HG02884 (cell line): Measurements from ENCODE around the gene ZCWPW1.
"Not testable (repeated sequence)": the region's sequence is repeated elsewhere in the genome, so short reads cannot be mapped to it uniquely, and the experiment has no call there.

Experiments used
- ATAC-seq: cut with Tn5 transposase; IDR thresholded peaks from one replicate; pipeline ENCODE4 v1.9.1; 2021; ENCODE audit warnings: mild to moderate bottlenecking, moderate library complexity; ENCODE audit not compliant: unreplicated experiment

Gene ZCWPW1

DNA sequence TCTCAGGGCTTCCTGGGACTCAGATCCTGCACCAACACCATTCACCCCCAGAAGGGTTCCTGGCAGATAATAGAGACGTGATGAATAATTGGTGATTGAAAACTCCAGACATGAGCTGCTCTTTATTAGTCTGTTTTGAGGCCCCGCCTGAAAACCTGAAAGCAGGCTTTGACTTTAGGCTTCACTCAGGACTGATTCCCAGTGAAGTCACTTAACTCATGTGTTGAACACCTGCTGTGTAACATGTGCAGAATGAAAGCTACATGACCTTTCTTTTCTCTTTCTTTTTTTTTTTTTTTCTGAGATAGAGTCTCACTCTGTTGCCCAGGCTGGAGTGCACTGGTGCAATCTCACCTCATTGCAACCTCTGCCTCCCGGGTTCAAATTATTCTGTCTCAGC is 26.7 kb upstream of the ZCWPW1 start:
- ATAC-seq, result no peak

DNA sequence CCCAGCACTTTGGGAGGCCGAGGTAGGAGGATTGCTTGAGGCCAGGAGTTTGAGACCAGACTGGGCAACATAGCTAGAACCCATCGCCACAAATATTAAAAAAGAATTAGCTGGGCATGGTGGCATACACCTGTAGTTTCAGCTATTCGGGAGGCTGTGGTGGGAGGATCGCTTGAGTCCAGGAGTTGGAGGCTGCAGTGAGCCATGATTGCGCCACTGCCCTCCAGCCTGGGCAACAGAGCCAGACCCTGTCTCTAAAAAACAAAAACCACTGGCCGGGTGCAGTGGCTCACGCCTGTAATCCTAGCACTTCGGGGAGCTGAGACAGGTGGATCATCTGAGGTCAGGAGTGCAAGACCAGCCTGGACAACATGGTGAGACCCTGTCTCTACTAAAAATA is 25.4 kb upstream of the ZCWPW1 start:
- ATAC-seq, result not testable (repeated sequence)

DNA sequence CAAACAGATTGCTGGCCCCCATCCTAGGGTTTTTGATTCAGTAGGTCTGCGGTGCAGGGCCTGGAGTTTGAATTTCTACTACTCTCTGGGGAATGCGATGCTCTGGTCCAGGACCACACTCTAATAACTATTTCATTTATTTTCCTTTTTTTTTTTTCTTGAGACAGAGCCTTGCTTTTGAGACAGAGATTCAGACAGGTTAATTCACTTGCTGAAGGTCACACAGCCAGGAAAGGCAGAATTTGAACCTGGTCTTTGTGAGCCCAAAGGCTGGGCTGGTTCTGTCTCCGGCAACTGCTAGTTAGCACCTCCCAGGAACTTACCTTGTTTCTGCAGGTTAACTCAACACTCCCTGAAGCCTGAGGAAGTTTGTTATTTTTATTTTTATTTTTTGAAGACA is 24.0 kb upstream of the ZCWPW1 start:
- ATAC-seq, result no peak

DNA sequence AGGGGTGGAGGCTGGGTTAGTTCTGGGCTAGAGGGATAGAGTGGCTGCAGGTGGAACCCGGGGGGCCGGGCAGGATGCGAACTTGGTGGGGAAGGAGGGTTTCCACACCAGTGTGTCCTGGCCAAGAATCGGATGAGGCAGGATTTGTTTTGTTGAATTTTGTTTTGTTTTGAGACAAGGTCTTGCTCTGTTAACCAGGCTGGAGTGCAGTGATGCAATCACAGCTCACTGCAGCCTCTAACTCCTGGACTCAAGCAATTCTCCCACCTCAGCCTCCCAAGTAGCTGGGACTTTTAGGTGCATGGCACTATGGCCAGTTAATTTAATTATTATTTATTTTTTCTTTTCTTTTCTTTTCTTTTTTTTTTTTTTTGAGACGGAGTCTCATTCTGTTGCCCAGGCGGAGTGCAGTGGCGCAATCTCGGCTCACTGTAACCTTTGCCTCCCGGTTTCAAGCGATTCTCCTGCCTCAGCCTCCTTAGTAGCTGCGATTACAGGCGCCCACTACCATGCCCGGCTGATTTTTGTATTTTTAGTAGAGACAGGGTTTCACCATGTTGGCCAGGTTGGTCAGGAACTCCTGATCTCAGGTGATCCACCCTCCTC is 20.8 kb upstream of the ZCWPW1 start:
- no peak for ATAC-seq

DNA sequence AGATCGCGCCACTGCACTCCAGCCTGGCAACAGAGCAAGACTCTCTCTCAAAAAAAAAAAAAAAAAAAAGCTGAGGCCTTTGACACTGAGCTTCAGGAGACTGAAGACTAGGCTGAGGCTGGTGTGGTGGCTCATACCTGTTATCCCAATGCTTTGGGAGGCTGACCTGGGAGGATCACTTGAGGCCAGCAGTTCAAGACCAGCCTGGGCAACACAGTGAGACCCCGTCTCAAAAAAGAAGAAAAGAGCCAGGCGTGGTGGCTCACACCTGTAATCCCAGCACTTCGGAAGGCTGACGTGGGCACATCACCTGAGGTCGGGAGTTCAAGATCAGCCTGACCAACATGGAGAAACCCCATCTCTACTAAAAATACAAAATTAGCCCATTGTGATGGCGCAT is 18.9 kb upstream of the ZCWPW1 start:
- ATAC-seq, result not testable (repeated sequence)

DNA sequence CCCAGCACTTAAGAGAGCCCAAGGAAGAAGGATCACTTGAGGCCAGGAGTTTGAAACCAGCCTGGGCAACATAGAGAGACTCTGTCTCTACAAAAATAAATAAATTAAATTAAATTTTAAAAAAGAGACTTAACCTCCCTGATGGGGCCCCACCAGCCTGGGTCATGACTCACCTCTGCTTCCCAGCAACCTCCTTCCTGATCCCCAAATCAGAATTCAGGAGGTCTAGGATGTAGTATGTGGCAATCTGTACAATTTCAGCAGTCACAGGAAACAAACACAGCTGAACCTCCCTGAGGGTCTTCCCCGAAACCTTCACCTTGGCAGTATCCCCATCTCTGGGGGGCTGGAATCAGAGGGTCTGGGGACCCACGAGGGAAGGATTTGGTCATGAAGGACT is 17.5 kb upstream of the ZCWPW1 start:
- no peak for ATAC-seq

DNA sequence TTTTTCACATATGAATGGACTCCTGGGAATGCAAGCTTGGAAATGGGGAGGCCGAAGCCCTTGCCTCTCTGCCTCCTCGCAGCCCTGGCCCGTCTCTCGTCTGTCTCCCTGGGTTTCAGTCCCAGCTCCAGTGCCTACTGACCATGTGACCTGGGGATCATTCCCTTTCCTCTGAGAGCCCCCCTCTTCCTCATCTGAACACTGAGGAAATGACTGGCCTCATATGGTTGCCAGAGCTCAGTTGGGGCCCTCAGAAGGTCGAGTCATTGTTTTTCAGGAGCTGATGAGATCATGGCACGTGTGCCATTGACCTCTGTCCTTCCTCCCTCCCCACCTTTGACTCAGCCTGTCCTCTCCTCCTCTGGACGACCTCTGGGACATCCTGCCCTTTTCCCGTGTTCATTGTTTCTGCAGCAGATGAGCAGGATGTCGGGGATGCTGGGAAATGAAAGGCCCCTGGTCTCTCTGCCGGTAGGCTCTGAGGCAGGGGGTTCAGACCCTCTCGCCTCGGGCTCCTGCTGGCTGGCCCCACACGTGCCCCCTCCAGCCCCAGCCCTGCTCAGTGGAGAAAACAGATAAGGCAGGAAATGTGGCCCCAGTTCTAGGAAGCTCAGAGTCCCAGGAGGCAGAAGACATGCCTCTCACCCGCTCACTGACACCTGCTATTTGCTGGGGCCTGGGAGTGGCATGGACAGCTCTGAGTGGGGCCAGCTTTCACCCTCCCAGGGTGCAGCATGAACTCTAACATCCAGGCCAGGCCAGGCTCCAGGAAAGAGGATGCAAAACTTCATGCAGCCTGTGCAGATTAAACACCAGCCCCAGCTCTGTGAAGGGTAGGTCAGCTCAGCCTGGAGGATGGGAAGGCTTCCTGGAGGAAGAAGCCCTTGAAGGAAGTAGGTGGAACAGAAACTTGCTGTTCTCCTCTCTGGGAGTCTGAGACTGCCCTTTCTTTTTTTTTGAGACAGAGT is 16.1 kb upstream of the ZCWPW1 start:
- no peak for ATAC-seq

DNA sequence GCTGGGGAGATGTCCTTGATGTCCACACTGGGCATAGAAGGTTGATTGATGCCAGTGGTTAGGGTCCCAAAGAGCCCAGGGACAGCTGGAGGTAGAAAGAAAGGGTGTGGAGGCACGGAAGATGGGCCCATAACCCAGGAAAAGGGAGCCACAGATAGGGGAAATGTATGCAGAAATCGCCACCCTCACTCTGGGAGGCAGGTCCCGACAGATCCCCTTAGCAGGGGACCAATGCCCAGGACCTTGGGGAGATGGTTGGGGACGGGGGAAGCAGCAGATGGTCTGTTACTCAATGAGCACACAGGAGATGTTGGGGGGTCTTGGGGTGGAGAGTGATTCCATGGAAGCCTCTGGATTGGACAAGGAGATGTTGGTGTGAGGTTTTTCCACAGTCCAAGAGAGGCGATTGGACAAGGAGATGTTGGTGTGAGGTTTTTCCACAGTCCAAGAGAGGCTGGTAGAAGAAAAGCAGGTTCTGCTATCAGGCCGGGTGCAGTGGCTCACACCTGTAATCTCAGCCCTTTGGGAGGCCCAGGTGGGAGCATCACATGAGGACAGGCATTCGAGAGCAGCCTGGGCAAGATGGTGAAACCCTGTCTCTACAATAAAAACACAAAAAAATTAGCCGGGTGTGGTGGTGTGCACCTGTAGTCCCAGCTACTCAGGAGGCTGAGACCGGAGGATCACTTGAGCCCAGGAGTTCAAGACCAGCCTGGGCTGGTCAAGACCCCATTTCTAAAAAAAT is 14.8 kb upstream of the ZCWPW1 start:
- no peak for ATAC-seq

DNA sequence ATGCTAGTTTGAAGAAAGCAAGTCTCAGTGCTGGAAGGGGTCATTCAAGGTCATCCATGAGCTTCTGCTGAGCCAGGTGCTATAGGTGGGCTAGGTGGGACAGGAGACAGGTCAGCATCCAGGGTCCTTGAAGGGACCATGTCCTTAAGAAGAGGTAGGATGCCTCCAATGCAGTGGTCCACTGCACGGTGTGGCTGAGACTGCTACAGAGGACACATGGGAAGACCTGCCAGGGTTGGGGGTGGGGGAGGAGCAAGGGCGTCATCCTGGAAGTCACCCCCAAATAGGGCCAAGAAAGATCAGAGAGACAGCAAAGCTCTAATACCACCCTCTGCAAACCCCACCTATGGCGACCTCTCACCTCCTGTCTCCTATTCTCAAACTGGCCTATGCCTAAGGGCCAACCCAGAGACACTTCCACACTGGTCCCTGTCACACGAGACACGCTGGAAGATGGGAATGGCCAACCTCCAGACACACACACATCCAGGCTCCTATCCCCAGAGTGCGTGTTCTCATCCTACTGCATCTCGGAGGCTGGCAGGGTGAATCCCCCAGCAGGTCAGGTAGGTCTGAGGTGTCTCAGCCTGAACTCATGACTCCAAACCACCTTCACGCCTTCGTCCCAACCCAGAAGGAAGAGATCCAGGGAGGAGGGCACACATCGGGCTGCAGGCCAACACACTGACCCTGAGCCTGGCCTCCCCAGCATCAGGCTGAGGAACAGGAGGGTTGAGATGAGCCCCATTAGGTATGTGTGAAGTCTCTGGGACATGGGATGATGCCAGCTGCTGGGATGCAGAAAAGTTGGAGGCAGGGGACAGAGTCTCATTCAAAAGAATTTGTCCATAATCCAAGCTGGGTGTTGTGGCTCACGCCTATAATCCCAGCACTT is 13.4 kb upstream of the ZCWPW1 start:
- ATAC-seq, result no peak

DNA sequence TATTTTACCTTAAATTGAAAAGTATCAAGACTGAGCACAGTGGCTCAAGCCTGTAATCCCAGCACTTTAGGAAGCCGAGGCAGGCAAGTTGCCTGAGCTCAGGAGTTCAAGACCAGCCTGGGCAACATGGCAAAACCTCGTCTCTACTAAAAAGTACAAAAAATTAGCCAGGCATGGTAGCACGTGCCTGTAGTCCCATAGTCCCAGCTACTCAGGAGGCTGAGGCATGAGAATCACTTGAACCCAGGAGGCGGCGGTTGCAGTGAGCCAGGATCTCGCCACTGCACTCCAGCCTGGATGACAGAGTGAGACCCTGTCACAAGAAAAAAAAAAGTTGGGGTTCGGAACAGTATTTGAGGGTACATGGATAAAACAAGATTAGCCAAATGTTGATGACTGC is 10.7 kb upstream of the ZCWPW1 start:
- not testable (repeated sequence) for ATAC-seq

DNA sequence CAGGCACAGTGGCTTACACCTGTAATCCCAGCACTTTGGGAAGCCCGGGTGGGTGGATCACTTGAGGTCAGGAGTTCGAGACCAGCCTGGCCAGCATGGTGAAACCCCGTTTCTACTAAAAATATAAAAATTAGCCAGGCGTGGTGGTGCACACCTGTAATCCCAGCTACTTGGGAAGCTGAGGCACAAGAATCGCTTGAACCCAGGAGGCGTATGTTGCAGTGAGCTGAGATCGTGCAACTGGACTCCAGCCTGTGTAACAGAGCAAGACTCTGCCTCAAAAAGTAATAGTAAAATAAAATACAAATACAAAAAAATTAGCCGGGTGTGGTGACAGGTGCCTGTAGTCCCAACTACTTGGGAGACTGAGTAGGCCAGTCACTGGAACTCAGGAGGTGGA is 10.2 kb upstream of the ZCWPW1 start:
- not testable (repeated sequence) for ATAC-seq

DNA sequence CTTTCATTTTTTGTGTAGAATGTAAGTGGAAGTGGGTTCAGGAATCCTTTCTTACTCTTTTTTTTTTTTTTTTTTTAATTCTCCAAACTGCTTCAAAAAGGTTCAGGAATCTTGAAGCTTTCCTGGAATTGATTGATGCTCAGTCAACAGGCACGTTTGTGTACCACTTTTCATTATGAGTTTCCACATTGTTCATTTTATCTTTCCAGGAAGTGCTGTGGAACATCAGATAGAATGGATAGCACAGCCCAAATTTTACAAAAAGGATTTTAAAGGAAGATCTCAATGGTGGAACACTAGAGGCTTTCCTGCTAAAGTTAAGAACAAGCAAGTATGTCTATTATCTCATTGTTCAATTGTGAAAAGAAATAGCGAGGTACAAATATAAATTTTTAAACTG is 9.7 kb upstream of the ZCWPW1 start:
- no peak for ATAC-seq

DNA sequence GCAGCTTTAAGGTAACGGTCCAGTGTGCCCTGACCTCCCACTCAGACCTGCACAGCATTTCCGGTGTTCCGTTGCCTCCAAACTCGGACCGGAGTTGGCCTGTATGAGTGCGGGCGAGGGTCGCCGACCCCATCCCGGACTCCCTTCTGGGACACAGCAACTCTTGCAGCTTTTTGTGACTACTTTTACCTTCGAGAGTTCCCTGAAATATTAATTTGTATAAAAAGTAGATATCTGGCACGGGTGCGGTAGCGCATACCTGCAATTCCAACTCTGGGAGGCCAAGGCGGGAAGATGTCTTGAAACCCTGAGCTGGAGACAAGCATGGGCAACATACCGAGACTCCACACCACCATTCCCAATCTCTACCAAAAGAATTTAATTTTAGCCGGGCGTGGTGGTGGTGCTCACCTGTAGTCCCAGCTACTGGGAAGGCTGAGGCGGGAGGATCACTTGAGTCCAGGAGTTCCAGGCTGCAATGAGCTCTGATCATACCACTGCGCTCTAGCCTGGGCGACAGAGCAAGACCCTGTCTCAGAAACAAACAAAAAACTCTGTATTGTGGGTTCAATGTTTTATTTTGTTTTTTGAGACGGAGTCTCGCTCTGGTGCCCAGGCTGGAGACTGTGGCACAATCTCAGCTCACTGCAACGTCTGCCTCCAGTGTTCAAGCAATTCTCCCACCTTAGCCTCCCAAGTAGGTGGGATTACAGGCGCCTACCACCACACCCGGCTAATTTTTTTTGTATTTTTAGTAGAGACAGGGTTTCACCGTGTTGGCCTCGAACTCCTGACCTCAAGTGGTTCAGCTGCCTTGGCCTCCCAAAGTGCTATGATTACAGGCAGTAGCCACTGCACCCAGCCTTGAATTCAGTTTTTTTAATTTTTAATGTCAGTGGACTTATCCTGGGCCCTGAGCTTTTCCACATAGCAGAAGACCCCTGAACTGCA is 8.9 kb upstream of the ZCWPW1 start:
- ATAC-seq, result no peak

DNA sequence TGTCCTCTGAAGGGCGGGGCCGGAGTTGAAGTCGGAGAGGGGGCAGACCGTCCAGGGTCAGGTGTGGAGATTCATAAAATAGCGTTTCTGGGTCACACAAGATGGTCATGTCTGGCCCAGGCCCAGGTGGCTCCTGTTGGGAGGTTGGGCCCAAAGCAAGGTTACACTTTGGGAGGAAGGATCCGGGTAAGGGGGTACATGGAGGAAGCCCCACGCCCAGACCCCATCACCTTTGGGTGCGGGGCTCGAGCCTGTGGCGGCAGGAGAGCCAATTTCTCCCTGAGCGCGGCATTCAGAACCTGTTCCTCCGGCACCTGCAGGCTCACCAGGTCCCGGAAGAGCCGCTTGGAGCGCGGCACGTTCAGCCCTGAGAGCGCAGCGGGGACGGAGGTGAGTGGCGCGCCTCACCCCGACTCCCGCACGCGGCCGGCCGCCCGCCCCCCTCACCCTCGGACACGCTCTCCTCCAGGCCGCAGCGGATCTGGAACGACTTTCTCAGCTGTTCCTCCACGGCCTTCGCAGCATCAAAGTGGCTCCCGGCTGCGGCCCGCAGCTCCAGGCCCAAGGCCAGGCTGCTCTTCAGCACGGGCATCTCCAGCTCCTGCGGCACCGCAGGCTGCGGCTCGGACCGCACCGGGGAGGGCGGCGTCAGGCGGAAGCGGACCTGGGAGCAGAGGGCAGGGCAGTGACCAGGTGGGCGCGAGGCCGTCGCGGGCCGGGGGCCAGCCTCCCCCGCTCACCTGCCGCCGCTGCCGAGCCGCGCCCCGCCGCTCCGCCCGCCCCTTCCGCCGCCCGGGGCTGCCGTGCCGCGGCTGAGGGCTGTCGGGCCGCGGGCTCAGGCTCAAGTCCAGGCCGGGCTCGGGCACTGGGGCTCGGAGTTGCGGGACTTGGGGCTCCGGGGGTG is 7.2 kb upstream of the ZCWPW1 start:
- ATAC-seq, result peak; percentile 23

DNA sequence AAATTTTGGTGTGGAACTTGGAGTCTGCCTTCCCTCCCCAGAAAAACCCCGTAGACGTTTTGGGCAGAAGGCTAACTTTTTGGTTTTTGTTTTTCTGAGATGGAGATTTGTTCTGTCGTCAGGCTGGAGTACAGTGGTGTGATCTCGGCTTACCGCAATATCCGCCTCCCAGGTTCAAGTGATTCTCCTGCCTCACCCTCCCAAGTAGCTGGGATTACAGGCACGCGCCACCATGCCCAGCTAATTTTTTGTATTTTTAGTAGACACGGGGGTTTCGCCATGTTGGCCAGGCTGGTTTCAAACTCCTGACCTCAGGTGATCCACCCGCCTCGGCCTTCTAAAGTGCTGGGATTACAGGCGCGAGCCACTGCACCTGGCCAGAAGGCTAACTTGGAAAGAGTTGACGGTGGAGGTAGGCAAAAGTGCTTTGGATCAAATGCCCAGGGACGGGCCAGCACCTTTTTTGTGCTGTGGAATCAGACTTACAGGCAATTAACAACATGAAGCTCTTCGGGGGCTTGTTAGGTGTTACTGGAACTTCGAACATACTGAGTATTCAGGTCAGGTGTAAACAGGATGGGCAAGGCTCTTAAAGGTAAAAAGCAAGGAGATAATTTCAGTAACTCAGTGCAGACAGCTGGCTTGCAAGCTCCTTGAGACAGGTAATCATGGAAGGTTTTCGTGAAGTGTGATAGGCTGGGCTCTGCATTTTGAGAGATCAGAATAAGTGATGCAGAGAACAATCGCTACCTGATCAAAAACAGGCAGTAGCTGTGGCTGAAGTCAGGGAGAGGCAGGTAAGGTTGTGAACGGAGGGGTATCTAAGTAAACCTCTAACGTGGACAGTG is 6.0 kb upstream of the ZCWPW1 start:
- ATAC-seq, result no peak

DNA sequence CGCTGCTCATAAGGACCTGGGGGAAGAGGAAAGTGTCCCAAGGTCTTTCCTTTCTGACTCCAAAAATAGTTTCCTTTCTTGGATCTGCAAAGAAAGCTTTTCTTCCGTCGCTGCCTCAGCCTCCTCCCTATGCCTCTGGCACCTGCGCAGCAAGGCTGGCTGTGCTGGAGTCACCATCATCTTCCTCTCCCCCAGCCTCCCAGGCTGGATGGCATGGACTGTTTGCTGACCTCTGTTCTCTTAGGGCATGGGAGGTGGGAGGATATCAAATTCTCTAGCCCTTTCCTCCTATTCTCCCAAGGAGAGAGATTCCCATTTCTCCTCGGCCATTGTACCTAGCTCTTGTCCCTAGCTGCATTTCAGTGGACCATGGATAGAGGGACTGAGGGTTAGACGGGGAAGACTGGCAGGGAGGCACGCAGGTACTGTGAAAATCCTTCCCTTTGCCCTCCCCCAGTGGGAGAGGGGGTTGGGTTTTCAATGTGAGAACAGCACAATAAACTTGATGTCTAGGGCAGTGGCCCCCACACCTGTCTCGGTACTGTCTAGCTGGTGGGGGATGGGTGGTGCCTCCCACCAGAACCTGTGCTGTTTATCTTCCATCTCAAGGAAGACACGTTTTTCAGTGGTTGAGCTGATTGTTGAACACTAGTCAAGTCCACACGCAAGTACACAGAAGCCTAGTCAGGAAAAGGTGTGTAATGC is 5.2 kb upstream of the ZCWPW1 start:
- no peak for ATAC-seq

DNA sequence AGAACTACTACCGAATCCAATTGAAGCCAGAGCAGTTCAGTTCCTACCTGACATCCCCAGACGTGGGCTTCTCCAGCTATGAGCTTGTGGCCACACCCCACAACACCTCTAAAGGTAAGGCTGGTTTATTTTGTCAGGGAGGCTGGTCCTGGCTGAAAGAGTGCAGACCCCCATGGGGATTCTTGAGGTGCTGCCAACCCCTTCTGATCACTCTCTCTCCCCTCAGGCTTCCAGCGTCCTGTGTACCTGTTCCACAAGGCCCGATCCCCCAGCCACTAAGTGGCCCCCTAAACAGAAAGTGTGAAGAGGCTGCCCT is 4.7 kb upstream of the ZCWPW1 start:
- ATAC-seq, result no peak
